ENCODE measurements around the gene NUCKS1. TPM values are rescaled to one million over a fixed set of nuclear protein-coding genes. Genes with fewer than 3 reads are reported as not detected.

NUCKS1 gene
- total and polyA plus RNA-seq, 2 of the 13 experiments (the other 11 are each of a cell fraction or from before 2014, with no cell fraction given), result 35.5 to 117 TPM

GRCh38 chr1:205744403-205744802 is 5.6 kb downstream of the NUCKS1 start:
- no peak overlapping the region for H3K27ac ChIP-seq (ENCODE audit: extremely low read length, insufficient read depth, low read length)
- ChIA-PET CTCF (ENCODE audit: low intra/inter-chr PET ratio, low total read pairs) (no interaction called here), POLR2A (no interaction called here)
- H4K20me1 ChIP-seq (ENCODE audit: insufficient read depth, low read length), result peaks cover 42% of the 10 kb centered on the region
- H3K4me1 ChIP-seq (ENCODE audit: insufficient read depth, low read length), result peaks cover 68% of the 10 kb centered on the region
- 97% methylated on average over 8 of the region's 8 CpGs for WGBS (ENCODE audit: low lambda C conversion rate)
- ATAC-seq (no peak), FAIRE-seq (no peak), DNase-seq (ENCODE audit: low spot score) (no peak)
- H3K4me2 ChIP-seq (ENCODE audit: low read depth, low read length), result no peak overlapping the region
- no peak overlapping the region for H2AFZ ChIP-seq (ENCODE audit: low read length)
- no peaks in the 10 kb centered on the region for H3K9me3 ChIP-seq (ENCODE audit: low read length)
- H3K4me3 ChIP-seq (replicated peaks in 1 of 3; ENCODE audit: insufficient read depth in 1 of 3, low read depth in 2 of 3, low read length in 3 of 3), result no peak overlapping the region
- in situ Hi-C loops (cut with HindIII; ENCODE audit: extremely low pct_ligation_motif_present, low pct_unique_long_range_greater_than_20kb) (no loop called here), intact Hi-C loops (cut with micrococcal nuclease; ENCODE audit: unreplicated experiment) (no loop called here)
- no peak overlapping the region for H3K9ac ChIP-seq (ENCODE audit: insufficient read depth, low read depth, low read length)
- TF ChIP-seq TAF15 (IDR thresholded peaks at IDR 0.05; ENCODE audit: low read depth, low read length, poor library complexity, severe bottlenecking) (no peak), THAP11 (CRISPR knock-in tag; IDR thresholded peaks at IDR 0.05) (no peak), ZNF639 (CRISPR knock-in tag; conservative IDR thresholded peaks at IDR 0.05) (no peak), ZNF557 (CRISPR knock-in tag; IDR thresholded peaks at IDR 0.05) (no peak), XBP1 (CRISPR knock-in tag; IDR thresholded peaks at IDR 0.05) (no peak), RFX5 (IDR thresholded peaks at IDR 0.05; ENCODE audit: low read depth, low read length) (no peak), GABPA (IDR thresholded peaks at IDR 0.05; ENCODE audit: low read depth, low read length) (no peak), GABPA (CRISPR knock-in tag; IDR thresholded peaks at IDR 0.05; ENCODE audit: low read depth) (no peak), ZNF234 (CRISPR knock-in tag; conservative IDR thresholded peaks at IDR 0.05) (no peak), TFAP4 (IDR thresholded peaks at IDR 0.05; ENCODE audit: borderline replicate concordance, low read depth) (no peak), HNF4G (IDR thresholded peaks at IDR 0.05; ENCODE audit: borderline replicate concordance, low read depth, low read length) (no peak), HNF4G (CRISPR knock-in tag; IDR thresholded peaks at IDR 0.05; ENCODE audit: borderline replicate concordance, low read depth) (no peak), ZNF614 (CRISPR knock-in tag; IDR thresholded peaks at IDR 0.05; ENCODE audit: borderline replicate concordance) (no peak), MEIS1 (CRISPR knock-in tag; IDR thresholded peaks at IDR 0.05; ENCODE audit: borderline replicate concordance) (no peak), ZBTB42 (CRISPR knock-in tag; IDR thresholded peaks at IDR 0.05) (no peak), ZKSCAN1 (IDR thresholded peaks at IDR 0.05; ENCODE audit: low read length) (no peak), ZC3H13 (CRISPR knock-in tag; IDR thresholded peaks at IDR 0.05) (no peak), ZNF556 (CRISPR knock-in tag; IDR thresholded peaks at IDR 0.05; ENCODE audit: borderline replicate concordance) (no peak)
- BruUV-seq (replicated peaks), result no TSS peak
- no peaks in the 10 kb centered on the region; a peak in 1 of 5 replicates for H3K36me3 ChIP-seq (replicated peaks in 1 of 2; ENCODE audit: control insufficient read depth in 1 of 2, insufficient read depth in 2 of 2, low read length in 2 of 2)
- no peaks in the 10 kb centered on the region; a peak in 1 of 5 replicates for H3K27me3 ChIP-seq (ENCODE audit: control insufficient read depth in 1 of 2, insufficient read depth in 2 of 2, low read length in 2 of 2)
- peaks cover 85% of the 10 kb centered on the region for H3K79me2 ChIP-seq (ENCODE audit: insufficient read depth, low read length)

Measured in HepG2 (cell line).